B cell (primary cell): ENCODE measurements around the gene GPR37. TPM values are rescaled to one million over a fixed set of nuclear protein-coding genes. Genes with fewer than 3 reads are reported as not detected.

Experiments used
- ATAC-seq: fragments of 200-7000 bp; cut with Tn5 transposase; one replicate; pipeline ENCODE4 v1.10.0; 2021; ENCODE audit warnings: low read depth, mild to moderate bottlenecking, moderate number of reproducible peaks, moderate library complexity
- CTCF ChIA-PET: fragments of 350-600 bp; sonication (Branson Sonifier 250); formaldehyde crosslinking; loops from one replicate; lab custom pipeline; 2021; ENCODE audit warnings: antibody characterized with exemption, inconsistent platforms; lab: Charles Lee
- POLR2A ChIA-PET: fragments of 350-600 bp; sonication (Branson Sonifier 250); formaldehyde crosslinking; loops from one replicate; lab custom pipeline; 2021; ENCODE audit warnings: antibody characterized with exemption; lab: Charles Lee
- DNase-seq: peaks from one replicate; pipeline ENCODE4 v3.0.0; 2013
- H2AFZ ChIP-seq: 2 replicates; pipeline ENCODE4 v1.6.1; 2012; ENCODE audit warnings: mild to moderate bottlenecking, low read depth, low read length; ENCODE audit not compliant: insufficient read depth, poor library complexity, severe bottlenecking
- H3K27ac ChIP-seq, 2 donors: 1 replicate in 1 of 2; 2 replicates in 1 of 2; pipeline ENCODE4 v1.5.1; 2012 to 2013; ENCODE audit warnings: low read length in 2 of 2, mild to moderate bottlenecking in 2 of 2, moderate library complexity in 1 of 2
- H3K27me3 ChIP-seq, 4 experiments: fragments of 200-600 bp in 1 of 4; sonication (generic) in 1 of 4; replicated peaks in 1 of 4; 1 replicate in 2 of 4; 2 replicates in 2 of 4; pipeline versions ENCODE4 v1.6.1 to v1.7.0; 2013 to 2016; ENCODE audit warnings: low read length in 3 of 4, mild to moderate bottlenecking in 2 of 4, mixed read lengths in 1 of 4, moderate library complexity in 1 of 4; ENCODE audit not compliant: insufficient read depth in 4 of 4, control insufficient read depth in 3 of 4; ENCODE audit errors: control extremely low read depth in 1 of 4
- H3K36me3 ChIP-seq, 2 experiments: replicated peaks in 1 of 2; 1 replicate in 1 of 2; 2 replicates in 1 of 2; pipeline versions ENCODE4 v1.6.1 to v1.7.1; 2013; ENCODE audit warnings: low read length in 1 of 2; ENCODE audit not compliant: insufficient read depth in 2 of 2, control insufficient read depth in 1 of 2; ENCODE audit errors: control extremely low read depth in 1 of 2, extremely low read depth in 1 of 2
- H3K4me1 ChIP-seq, 2 donors: fragments of 200-600 bp in 1 of 2; sonication (generic) in 1 of 2; 1 replicate in 1 of 2; 2 replicates in 1 of 2; pipeline versions ENCODE4 v1.5.1 to v1.6.1; 2013 to 2017; ENCODE audit warnings: low read length in 2 of 2; ENCODE audit not compliant: control insufficient read depth in 2 of 2, insufficient read depth in 2 of 2
- H3K4me2 ChIP-seq: replicated peaks from 2 replicates; pipeline ENCODE3; 2012; ENCODE audit warnings: mild to moderate bottlenecking, low read depth, low read length; ENCODE audit not compliant: poor library complexity, severe bottlenecking
- H3K4me3 ChIP-seq, 5 experiments: fragments of 200-600 bp in 1 of 5; sonication (generic) in 1 of 5; 1 replicate in 3 of 5; 2 replicates in 2 of 5; pipeline versions ENCODE4 v1.5.1 to v1.7.0; 2011 to 2016; ENCODE audit warnings: low read length in 4 of 5, mild to moderate bottlenecking in 4 of 5, low read depth in 2 of 5, control low read depth in 1 of 5, moderate library complexity in 1 of 5; ENCODE audit not compliant: insufficient read depth in 1 of 5; ENCODE audit errors: control extremely low read depth in 1 of 5, extremely low read depth in 1 of 5
- H3K79me2 ChIP-seq: fragments of 200-600 bp; sonication (generic); one replicate; pipeline ENCODE4 v1.6.0; 2016; ENCODE audit warnings: low read length; ENCODE audit not compliant: control insufficient read depth, insufficient read depth
- H3K9ac ChIP-seq: fragments of 200-600 bp; sonication (generic); 2 replicates; pipeline ENCODE4 v1.6.1; 2017; ENCODE audit warnings: mild to moderate bottlenecking, low read length, moderate library complexity
- H3K9me3 ChIP-seq, 3 donors: one replicate each; pipeline versions ENCODE4 v1.6.1 to v1.7.1; 2013; ENCODE audit warnings: low read length in 2 of 3; ENCODE audit not compliant: control insufficient read depth in 2 of 3, insufficient read depth in 1 of 3; ENCODE audit errors: control extremely low read depth in 1 of 3
- H4K20me1 ChIP-seq: 2 replicates; pipeline ENCODE4 v1.6.0; 2012; ENCODE audit warnings: mild to moderate bottlenecking, low read length; ENCODE audit not compliant: insufficient read depth, control insufficient read depth, poor library complexity, severe bottlenecking
- H3K27ac Mint-ChIP-seq: one replicate; pipeline ENCODE4 v1.8.0; 2021; ENCODE audit warnings: mixed read lengths
- H3K27me3 Mint-ChIP-seq: one replicate; pipeline ENCODE4 v1.8.0; 2021; ENCODE audit warnings: mixed read lengths
- H3K4me1 Mint-ChIP-seq: one replicate; pipeline ENCODE4 v1.8.0; 2021; ENCODE audit warnings: mixed read lengths
- H3K4me3 Mint-ChIP-seq: one replicate; pipeline ENCODE4 v1.8.0; 2021; ENCODE audit warnings: mixed read lengths
- H3K9me3 Mint-ChIP-seq: one replicate; pipeline ENCODE4 v1.8.0; 2022; ENCODE audit warnings: mixed read lengths; ENCODE audit not compliant: insufficient read depth
- CTCF ChIP-seq: fragments of 200-600 bp; IDR thresholded peaks from one replicate; pipeline ENCODE4 v1.8.0; 2022; ENCODE audit warnings: antibody characterized with exemption, mild to moderate bottlenecking
- EZH2 ChIP-seq: IDR thresholded peaks from 2 replicates; pipeline ENCODE4 v1.6.1; 2012; ENCODE audit warnings: borderline replicate concordance, low read depth, mild to moderate bottlenecking, moderate library complexity, low read length; ENCODE audit not compliant: insufficient read depth, poor library complexity, severe bottlenecking
- WGBS: methylation state at CpG from one replicate; pipeline ENCODE4 v1.1.5; 2013; ENCODE audit warnings: missing lambda C conversion rate; ENCODE audit not compliant: insufficient coverage; 5-methylcytosine and 5-hydroxymethylcytosine counted together
- intact Hi-C: fragments of 100-400 bp; cut with micrococcal nuclease; formaldehyde crosslinking; loops from one replicate; pipeline ENCODE4 v1.10.0; 2022
- polyA plus RNA-seq: library from polyadenylated mRNA; depleted of rRNA; stranded (reverse); fragments of >200 nt; gene quantifications from 2 replicates; pipeline ENCODE4 v1.2.3, GENCODE V29; 2012
- total RNA-seq, 2 donors: library from RNA; stranded (reverse); fragments of 120-200 nt in 1 of 2; gene quantifications; 1 replicate in 1 of 2; 2 replicates in 1 of 2; pipeline versions ENCODE4 v1.2.3 to v1.2.4, GENCODE V29; 2013 to 2022

Gene GPR37
- total and polyA plus RNA-seq, 2 donors (not counting 1 experiment from before 2014, with no cell fraction given): not detected

- TF ChIP-seq CTCF (no peak), EZH2 (no peak)
- ChIA-PET CTCF (no interaction called here), POLR2A (no interaction called here)
- ATAC-seq: no peak
- Mint-ChIP-seq H3K9me3 (no peaks in the 10 kb centered on the region), H3K4me1 (no peaks in the 10 kb centered on the region), H3K4me3 (no peak overlapping the region), H3K27ac (no peak overlapping the region), H3K27me3 (no peaks in the 10 kb centered on the region)
- Histone ChIP-seq H3K9ac (no peak overlapping the region), H3K27ac (no peak overlapping the region), H3K36me3 (no peaks in the 10 kb centered on the region), H3K4me3 (no peak overlapping the region), H4K20me1 (no peaks in the 10 kb centered on the region), H3K27me3 (no peaks in the 10 kb centered on the region), H3K4me2 (no peak overlapping the region), H3K4me1 (no peaks in the 10 kb centered on the region), H3K79me2 (no peaks in the 10 kb centered on the region), H2AFZ (no peak overlapping the region), H3K9me3 (peaks cover 0 to 4% (median 0%) of the 10 kb centered on the region in 3 donors)
- intact Hi-C loops: no loop called here
- WGBS: 0% methylated on average over 1 of the region's 1 CpG
- no peak for DNase-seq
Measured at GRCh38 chr7:124728610-124729009, 37.0 kb downstream of the GPR37 start.

- Histone ChIP-seq H3K27ac (no peak overlapping the region), H2AFZ (no peak overlapping the region), H3K4me3 (no peak overlapping the region), H3K27me3 (no peaks in the 10 kb centered on the region), H3K9me3 (peaks cover 0 to 4% (median 0%) of the 10 kb centered on the region in 3 donors), H3K4me1 (no peaks in the 10 kb centered on the region), H4K20me1 (no peaks in the 10 kb centered on the region), H3K9ac (no peak overlapping the region), H3K4me2 (no peak overlapping the region), H3K79me2 (no peaks in the 10 kb centered on the region), H3K36me3 (no peaks in the 10 kb centered on the region)
- no peaks in the 10 kb centered on the region for H3K9me3 Mint-ChIP-seq
- ATAC-seq (no peak), DNase-seq (no peak)
- no peaks in the 10 kb centered on the region for H3K27me3 Mint-ChIP-seq
- ChIA-PET POLR2A (no interaction called here), CTCF (no interaction called here)
- 63% methylated on average over 2 of the region's 4 CpGs for WGBS
- H3K4me1 Mint-ChIP-seq: no peaks in the 10 kb centered on the region
- TF ChIP-seq EZH2 (no peak), CTCF (no peak)
- intact Hi-C loops: no loop called here
- H3K27ac Mint-ChIP-seq: no peak overlapping the region
- no peak overlapping the region for H3K4me3 Mint-ChIP-seq
Measured at GRCh38 chr7:124724507-124725192, 40.9 kb downstream of the GPR37 start.
